Transverse colon (tissue), 4 donors: ENCODE data around the gene ZDHHC7.

ENCODE experiments used
- EP300 ChIP-seq: sonication (generic); formaldehyde crosslinking; IDR thresholded peaks from one replicate; pipeline ENCODE4 v1.6.1; 2017; ENCODE audit warnings: antibody characterized with exemption, low read depth
- POLR2AphosphoS5 ChIP-seq, 3 donors: sonication (generic); formaldehyde crosslinking; IDR thresholded peaks; one replicate each; pipeline ENCODE4 v1.6.1; 2016; ENCODE audit warnings: antibody characterized with exemption in 3 of 3
- TF ChIP-seq, protein P1 (sequence below), 5 experiments: fragments of 200-600 bp in 3 of 5; fragments of 450-650 bp in 2 of 5; sonication (generic) in 3 of 5; IDR thresholded peaks; 1 replicate in 2 of 5; 2 replicates in 3 of 5; pipeline ENCODE4 v1.5.1; 2016 to 2017; ENCODE audit warnings: antibody characterized with exemption in 5 of 5, inconsistent platforms in 3 of 5, mild to moderate bottlenecking in 2 of 5, moderate library complexity in 1 of 5

GRCh38 chr16:84931107-84931494, 80.2 kb downstream of the ZDHHC7 start:
- TF ChIP-seq, protein P1, sequence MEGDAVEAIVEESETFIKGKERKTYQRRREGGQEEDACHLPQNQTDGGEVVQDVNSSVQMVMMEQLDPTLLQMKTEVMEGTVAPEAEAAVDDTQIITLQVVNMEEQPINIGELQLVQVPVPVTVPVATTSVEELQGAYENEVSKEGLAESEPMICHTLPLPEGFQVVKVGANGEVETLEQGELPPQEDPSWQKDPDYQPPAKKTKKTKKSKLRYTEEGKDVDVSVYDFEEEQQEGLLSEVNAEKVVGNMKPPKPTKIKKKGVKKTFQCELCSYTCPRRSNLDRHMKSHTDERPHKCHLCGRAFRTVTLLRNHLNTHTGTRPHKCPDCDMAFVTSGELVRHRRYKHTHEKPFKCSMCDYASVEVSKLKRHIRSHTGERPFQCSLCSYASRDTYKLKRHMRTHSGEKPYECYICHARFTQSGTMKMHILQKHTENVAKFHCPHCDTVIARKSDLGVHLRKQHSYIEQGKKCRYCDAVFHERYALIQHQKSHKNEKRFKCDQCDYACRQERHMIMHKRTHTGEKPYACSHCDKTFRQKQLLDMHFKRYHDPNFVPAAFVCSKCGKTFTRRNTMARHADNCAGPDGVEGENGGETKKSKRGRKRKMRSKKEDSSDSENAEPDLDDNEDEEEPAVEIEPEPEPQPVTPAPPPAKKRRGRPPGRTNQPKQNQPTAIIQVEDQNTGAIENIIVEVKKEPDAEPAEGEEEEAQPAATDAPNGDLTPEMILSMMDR (IDR thresholded peaks at IDR 0.05) = no peak
- TF ChIP-seq POLR2AphosphoS5 (IDR thresholded peaks at IDR 0.05) (no peak), EP300 (no peak)
